ENCODE results near the gene ADNP.
"Not testable (repeated sequence)": the region's sequence is repeated elsewhere in the genome, so short reads cannot be mapped to it uniquely, and the experiment has no call there.

ADNP gene

GRCh38 chr20:50898475-50898874 lies 32.8 kb downstream of the ADNP start:
- DNase-seq, result no peak

- DNase-seq, result no peak
These were observed 36.0 kb downstream of the ADNP start for GRCh38 chr20:50895111-50895830.

GRCh38 chr20:50893620-50894019 lies 37.6 kb downstream of the ADNP start:
- DNase-seq, result no peak

- no peak for DNase-seq
These were observed 38.8 kb downstream of the ADNP start for GRCh38 chr20:50892394-50892793.

GRCh38 chr20:50891138-50891537 lies 40.1 kb downstream of the ADNP start:
- DNase-seq, result no peak

- DNase-seq, result no peak
These were observed 43.7 kb downstream of the ADNP start for GRCh38 chr20:50887576-50887975.

- DNase-seq, result no peak
These were observed 45.0 kb downstream of the ADNP start for GRCh38 chr20:50886184-50886790.

- no peak for DNase-seq
These were observed 45.5 kb downstream of the ADNP start for GRCh38 chr20:50885781-50886180.

GRCh38 chr20:50885068-50885467 lies 46.2 kb downstream of the ADNP start:
- DNase-seq, result no peak

GRCh38 chr20:50883856-50884255 lies 47.4 kb downstream of the ADNP start:
- DNase-seq, result no peak

GRCh38 chr20:50881759-50882424 lies 49.3 kb downstream of the ADNP start:
- not testable (repeated sequence) for DNase-seq

GRCh38 chr20:50879649-50880550 lies 51.3 kb downstream of the ADNP start:
- no peak for DNase-seq

- no peak for DNase-seq
These were observed 53.9 kb downstream of the ADNP start for GRCh38 chr20:50877232-50877743.

GRCh38 chr20:50876816-50877215 lies 54.4 kb downstream of the ADNP start:
- DNase-seq, result no peak

- DNase-seq, result no peak
These were observed 55.1 kb downstream of the ADNP start for GRCh38 chr20:50876063-50876685.

GRCh38 chr20:50874758-50875665 lies 56.2 kb downstream of the ADNP start:
- no peak for DNase-seq

GRCh38 chr20:50874111-50874757 lies 57.0 kb downstream of the ADNP start:
- no peak for DNase-seq

GRCh38 chr20:50873585-50873984 lies 57.7 kb downstream of the ADNP start:
- DNase-seq, result no peak

GRCh38 chr20:50872560-50873425 lies 58.4 kb downstream of the ADNP start:
- DNase-seq, result no peak

Measured in stimulated activated CD4-positive, alpha-beta T cell treated with anti-CD3 and anti-CD28 coated beads, Interleukin-4, amount 100 ng/mL, for 1 hour (primary cell).